K562 (cell line): ENCODE results near the gene LIN9. TPM values are rescaled to one million over a fixed set of nuclear protein-coding genes. Genes with fewer than 3 reads are reported as not detected.
A peak's percentile ranks its signal among the peaks of the same experiment; 100 is the strongest.

Source experiments
- ATF7 ChIP-seq: fragments of 450-650 bp; IDR thresholded peaks from 2 replicates; pipeline ENCODE4 v1.7.1; 2014; ENCODE audit warnings: mild to moderate bottlenecking, moderate library complexity
- CEBPB ChIP-seq: fragments of 450-650 bp; IDR thresholded peaks from 2 replicates; pipeline ENCODE4 v1.6.1; 2016; ENCODE audit warnings: missing genetic modification characterization, missing compliant biosample characterization
- CEBPG ChIP-seq, 3 experiments: fragments of 200-800 bp in 1 of 3; sonication (Bioruptor generic) in 1 of 3; sonication (generic) in 1 of 3; formaldehyde crosslinking in 1 of 3; IDR thresholded peaks in 2 of 3; conservative IDR thresholded peaks in 1 of 3; 2 replicates each; pipeline versions ENCODE4 v1.6.1 to v1.8.0; 2016 to 2022; ENCODE audit warnings: missing compliant biosample characterization in 2 of 3, missing genetic modification characterization in 2 of 3, mild to moderate bottlenecking in 1 of 3, missing genetic modification reagents in 1 of 3
- FOXK2 ChIP-seq, 2 experiments: fragments of 450-650 bp; IDR thresholded peaks in 1 of 2; conservative IDR thresholded peaks in 1 of 2; 2 replicates each; pipeline ENCODE4 v1.6.1; 2016; ENCODE audit warnings: low read depth in 2 of 2, mild to moderate bottlenecking in 1 of 2
- GABPB1 ChIP-seq: sonication (generic); formaldehyde crosslinking; IDR thresholded peaks from 2 replicates; pipeline ENCODE4 v1.8.0; 2022; ENCODE audit warnings: mild to moderate bottlenecking, missing genetic modification reagents
- MBD2 ChIP-seq: sonication (generic); IDR thresholded peaks from 2 replicates; pipeline ENCODE4 v1.6.1; 2016; ENCODE audit warnings: low read depth, borderline replicate concordance
- NR2C1 ChIP-seq, 2 experiments: fragments of 450-650 bp; IDR thresholded peaks; 2 replicates each; pipeline ENCODE4 v1.6.1; 2017; ENCODE audit warnings: mild to moderate bottlenecking in 2 of 2, antibody characterized with exemption in 1 of 2, inconsistent platforms in 1 of 2, missing compliant biosample characterization in 1 of 2, missing genetic modification characterization in 1 of 2
- NR2C2 ChIP-seq, 2 experiments: fragments of 200-800 bp in 1 of 2; sonication (Bioruptor generic) in 1 of 2; sonication (generic) in 1 of 2; formaldehyde crosslinking in 1 of 2; IDR thresholded peaks; 2 replicates each; pipeline versions ENCODE4 v1.6.1 to v1.8.0; 2016 to 2022; ENCODE audit warnings: mild to moderate bottlenecking in 1 of 2, missing compliant biosample characterization in 1 of 2, missing genetic modification characterization in 1 of 2, missing genetic modification reagents in 1 of 2
- ZBTB2 ChIP-seq: fragments of 450-650 bp; IDR thresholded peaks from 2 replicates; pipeline ENCODE4 v1.6.1; 2016; ENCODE audit warnings: antibody characterized with exemption
- ZNF263 ChIP-seq: sonication (generic); formaldehyde crosslinking; IDR thresholded peaks from 2 replicates; pipeline ENCODE4 v1.8.0; 2022; ENCODE audit warnings: mild to moderate bottlenecking, missing genetic modification reagents, borderline replicate concordance
- polyA plus RNA-seq, 8 experiments: library from polyadenylated mRNA; depleted of rRNA in 4 of 8; stranded (reverse) in 5 of 8; unstranded in 3 of 8; fragments of >200 nt; fragmentation: Nextera tagmentation in 2 of 8; fragmentation: Illumina TruSeq in 1 of 8; extraction: Ambion mirVana in 2 of 8; extraction: Trizol in 1 of 8; gene quantifications; 2 replicates each; pipeline versions ENCODE4 v1.2.1 to v1.2.3, GENCODE V29; 2011 to 2014; ENCODE audit warnings: inconsistent platforms in 1 of 8, missing spikeins in 1 of 8
- total RNA-seq, 7 experiments: library from RNA; depleted of rRNA in 6 of 7; stranded (reverse); fragments of >200 nt in 6 of 7; fragmentation: Illumina TruSeq in 2 of 7; extraction: Trizol in 2 of 7; gene quantifications; 2 replicates each; pipeline versions ENCODE4 v1.2.1 to v1.2.3, GENCODE V29; 2011 to 2021; ENCODE audit warnings: low replicate concordance in 1 of 7
- TF ChIP-seq, protein P1 (sequence below), 3 experiments: IDR thresholded peaks in 2 of 3; conservative IDR thresholded peaks in 1 of 3; 2 replicates each; pipeline ENCODE4 v1.5.1; 2011 to 2012; ENCODE audit warnings: low read length in 3 of 3, mild to moderate bottlenecking in 3 of 3, control low read depth in 2 of 3, improper control_type of control experiment in 1 of 3, inconsistent platforms in 1 of 3, low read depth in 1 of 3, mixed read lengths in 1 of 3, moderate library complexity in 1 of 3; ENCODE audit not compliant: insufficient read depth in 2 of 3
- TF ChIP-seq, protein P2 (sequence below), 2 experiments: fragments of 450-650 bp in 1 of 2; sonication (generic) in 1 of 2; formaldehyde crosslinking in 1 of 2; IDR thresholded peaks; 2 replicates each; pipeline versions ENCODE4 v1.7.1 to v1.9.0; 2016 to 2022; ENCODE audit warnings: inconsistent platforms in 1 of 2, mild to moderate bottlenecking in 1 of 2, missing genetic modification reagents in 1 of 2

Gene LIN9
- total and polyA plus RNA-seq, 9 of the 15 experiments (the other 6 are each of a cell fraction or from before 2014, with no cell fraction given) = 18.8 to 33.0 (median 25.5) TPM

DNA sequence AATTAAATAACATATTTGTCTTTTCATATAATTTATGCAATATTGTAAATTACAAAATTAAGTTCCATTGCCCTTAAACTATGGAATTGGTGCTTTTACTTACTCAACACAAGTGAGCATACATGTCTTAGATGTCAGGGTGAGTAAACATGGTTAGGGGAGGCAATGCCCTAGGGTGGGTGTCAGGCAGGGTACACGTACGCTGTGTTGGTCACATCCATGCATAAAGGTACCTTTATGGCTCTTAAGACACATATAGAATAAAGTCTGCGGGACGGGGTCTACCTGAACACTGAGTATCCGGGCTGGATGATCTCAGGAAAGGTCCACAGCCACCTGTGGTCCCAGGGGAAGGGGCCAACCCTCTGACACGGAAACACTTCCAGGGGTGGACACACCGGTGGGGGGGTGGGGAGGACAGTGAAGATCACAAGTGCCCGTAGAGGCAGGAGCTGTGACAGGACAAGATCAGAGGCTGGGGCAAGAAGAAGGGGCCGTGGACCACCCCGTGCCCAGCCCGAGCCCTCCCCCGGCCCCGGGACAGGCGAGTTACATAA, 720 bp downstream of the LIN9 start (continued):
- TF ChIP-seq MBD2 = peak; percentile 13; the same call in 1 of the 2 replicates
- no peak for TF ChIP-seq ZBTB2
- TF ChIP-seq ZNF263 = peak; percentile 26; the same call in 1 of the 2 replicates
- TF ChIP-seq CEBPG (CRISPR knock-in tag; IDR thresholded peaks at IDR 0.05) = no peak
- 0 out of 4 replicates have a peak, but pooled peaks of 1 of the 2 experiments have one; percentile 27 for TF ChIP-seq CEBPG (tag; conservative IDR thresholded peaks at IDR 0.05 in 1 of 2, IDR thresholded peaks at IDR 0.05 in 1 of 2)
- TF ChIP-seq NR2C1 (IDR thresholded peaks at IDR 0.05) = peak; percentile 94
- TF ChIP-seq NR2C1 (tag; IDR thresholded peaks at IDR 0.05) = peak; percentile 92
- TF ChIP-seq, protein P1, sequence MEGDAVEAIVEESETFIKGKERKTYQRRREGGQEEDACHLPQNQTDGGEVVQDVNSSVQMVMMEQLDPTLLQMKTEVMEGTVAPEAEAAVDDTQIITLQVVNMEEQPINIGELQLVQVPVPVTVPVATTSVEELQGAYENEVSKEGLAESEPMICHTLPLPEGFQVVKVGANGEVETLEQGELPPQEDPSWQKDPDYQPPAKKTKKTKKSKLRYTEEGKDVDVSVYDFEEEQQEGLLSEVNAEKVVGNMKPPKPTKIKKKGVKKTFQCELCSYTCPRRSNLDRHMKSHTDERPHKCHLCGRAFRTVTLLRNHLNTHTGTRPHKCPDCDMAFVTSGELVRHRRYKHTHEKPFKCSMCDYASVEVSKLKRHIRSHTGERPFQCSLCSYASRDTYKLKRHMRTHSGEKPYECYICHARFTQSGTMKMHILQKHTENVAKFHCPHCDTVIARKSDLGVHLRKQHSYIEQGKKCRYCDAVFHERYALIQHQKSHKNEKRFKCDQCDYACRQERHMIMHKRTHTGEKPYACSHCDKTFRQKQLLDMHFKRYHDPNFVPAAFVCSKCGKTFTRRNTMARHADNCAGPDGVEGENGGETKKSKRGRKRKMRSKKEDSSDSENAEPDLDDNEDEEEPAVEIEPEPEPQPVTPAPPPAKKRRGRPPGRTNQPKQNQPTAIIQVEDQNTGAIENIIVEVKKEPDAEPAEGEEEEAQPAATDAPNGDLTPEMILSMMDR (IDR thresholded peaks at IDR 0.05 in 2 of 3, conservative IDR thresholded peaks at IDR 0.05 in 1 of 3; ENCODE audit: insufficient read depth in 2 of 3, low read depth in 1 of 3, low read length in 3 of 3) = 0 out of 6 replicates have a peak, but pooled peaks of 1 of the 3 experiments have one; percentile 0
- no peak; the same call in 1 of the 2 replicates for TF ChIP-seq NR2C2 (CRISPR knock-in tag; IDR thresholded peaks at IDR 0.05)
- peak; percentile 94 for TF ChIP-seq NR2C2 (tag; IDR thresholded peaks at IDR 0.05)
- peak; percentile 38; the same call in 1 of the 2 replicates for TF ChIP-seq GABPB1 (CRISPR knock-in tag)
- 0 out of 4 replicates have a peak, but pooled peaks of 1 of the 2 experiments have one; percentile 24 for TF ChIP-seq FOXK2 (conservative IDR thresholded peaks at IDR 0.05 in 1 of 2, IDR thresholded peaks at IDR 0.05 in 1 of 2; ENCODE audit: low read depth in 2 of 2)
- 0 out of 2 replicates have a peak, but pooled peaks have one; percentile 44 for TF ChIP-seq CEBPB (tag)
- TF ChIP-seq, protein P2, sequence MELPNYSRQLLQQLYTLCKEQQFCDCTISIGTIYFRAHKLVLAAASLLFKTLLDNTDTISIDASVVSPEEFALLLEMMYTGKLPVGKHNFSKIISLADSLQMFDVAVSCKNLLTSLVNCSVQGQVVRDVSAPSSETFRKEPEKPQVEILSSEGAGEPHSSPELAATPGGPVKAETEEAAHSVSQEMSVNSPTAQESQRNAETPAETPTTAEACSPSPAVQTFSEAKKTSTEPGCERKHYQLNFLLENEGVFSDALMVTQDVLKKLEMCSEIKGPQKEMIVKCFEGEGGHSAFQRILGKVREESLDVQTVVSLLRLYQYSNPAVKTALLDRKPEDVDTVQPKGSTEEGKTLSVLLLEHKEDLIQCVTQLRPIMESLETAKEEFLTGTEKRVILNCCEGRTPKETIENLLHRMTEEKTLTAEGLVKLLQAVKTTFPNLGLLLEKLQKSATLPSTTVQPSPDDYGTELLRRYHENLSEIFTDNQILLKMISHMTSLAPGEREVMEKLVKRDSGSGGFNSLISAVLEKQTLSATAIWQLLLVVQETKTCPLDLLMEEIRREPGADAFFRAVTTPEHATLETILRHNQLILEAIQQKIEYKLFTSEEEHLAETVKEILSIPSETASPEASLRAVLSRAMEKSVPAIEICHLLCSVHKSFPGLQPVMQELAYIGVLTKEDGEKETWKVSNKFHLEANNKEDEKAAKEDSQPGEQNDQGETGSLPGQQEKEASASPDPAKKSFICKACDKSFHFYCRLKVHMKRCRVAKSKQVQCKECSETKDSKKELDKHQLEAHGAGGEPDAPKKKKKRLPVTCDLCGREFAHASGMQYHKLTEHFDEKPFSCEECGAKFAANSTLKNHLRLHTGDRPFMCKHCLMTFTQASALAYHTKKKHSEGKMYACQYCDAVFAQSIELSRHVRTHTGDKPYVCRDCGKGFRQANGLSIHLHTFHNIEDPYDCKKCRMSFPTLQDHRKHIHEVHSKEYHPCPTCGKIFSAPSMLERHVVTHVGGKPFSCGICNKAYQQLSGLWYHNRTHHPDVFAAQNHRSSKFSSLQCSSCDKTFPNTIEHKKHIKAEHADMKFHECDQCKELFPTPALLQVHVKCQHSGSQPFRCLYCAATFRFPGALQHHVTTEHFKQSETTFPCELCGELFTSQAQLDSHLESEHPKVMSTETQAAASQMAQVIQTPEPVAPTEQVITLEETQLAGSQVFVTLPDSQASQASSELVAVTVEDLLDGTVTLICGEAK (IDR thresholded peaks at IDR 0.05) = peak; percentile 58; the same call in 1 of the 2 replicates
- TF ChIP-seq, protein P2 (CRISPR knock-in tag; IDR thresholded peaks at IDR 0.05) = no peak
- TF ChIP-seq ATF7 = 0 out of 2 replicates have a peak, but pooled peaks have one; percentile 23
